Diencephalon (tissue), 1 donor: ENCODE data around the gene SOX5. TPM values are rescaled to one million over a fixed set of nuclear protein-coding genes. Genes with fewer than 3 reads are reported as not detected.

ENCODE experiments used
- total RNA-seq: library from RNA; depleted of rRNA; stranded (reverse); fragments of >200 nt; gene quantifications from one replicate; pipeline ENCODE4 v1.2.3, GENCODE V29; 2014

SOX5 gene
- 72.9 TPM for total RNA-seq

GRCh38 chr12:23949348-23950209 is at the start of gene SOX5:
TSS of gene SOX5 (minus strand) at chr12:23949670. CDS start at chr12:23949601, 69 bp downstream.

